Peyer's patch (tissue), 4 donors: Measurements from ENCODE around the gene LMX1B. TPM values are rescaled to one million over a fixed set of nuclear protein-coding genes. Genes with fewer than 3 reads are reported as not detected.

Experiments used
- DNase-seq, 3 donors: peaks; one replicate each; pipeline ENCODE4 v3.0.0-alpha.2; 2017 to 2019
- H3K27ac ChIP-seq, 4 donors: fragments of 200-600 bp; sonication (generic); one replicate each; pipeline ENCODE4 v1.5.1; 2016 to 2019
- H3K27me3 ChIP-seq, 2 donors: fragments of 200-600 bp; sonication (generic); one replicate each; pipeline ENCODE4 v1.5.1; 2019
- H3K36me3 ChIP-seq, 3 donors: fragments of 200-600 bp; sonication (generic); one replicate each; pipeline ENCODE4 v1.5.1; 2016 to 2019
- H3K4me1 ChIP-seq, 4 donors: fragments of 200-600 bp; sonication (generic); one replicate each; pipeline ENCODE4 v1.5.1; 2016 to 2019
- H3K4me3 ChIP-seq, 4 donors: fragments of 200-600 bp; sonication (generic); 1 replicate in 3 of 4; 2 replicates in 1 of 4; pipeline ENCODE4 v1.5.1; 2016 to 2019; ENCODE audit warnings: mild to moderate bottlenecking in 1 of 4
- H3K9me3 ChIP-seq, 4 donors: fragments of 200-600 bp; sonication (generic); one replicate each; pipeline ENCODE4 v1.5.1; 2016 to 2019; ENCODE audit warnings: mild to moderate bottlenecking in 1 of 4
- POLR2A ChIP-seq, 2 donors: fragments of 450-650 bp; IDR thresholded peaks; one replicate each; pipeline ENCODE4 v1.5.1; 2017; ENCODE audit warnings: antibody characterized with exemption in 2 of 2, mild to moderate bottlenecking in 2 of 2, moderate library complexity in 2 of 2
- total RNA-seq, 4 donors: library from RNA; depleted of rRNA; stranded (reverse); fragments of >200 nt; gene quantifications; one replicate each; pipeline ENCODE4 v1.1.0, GENCODE V29; 2016
- TF ChIP-seq, protein P1 (sequence below), 6 experiments: fragments of 450-650 bp in 4 of 6; fragments of 200-600 bp in 2 of 6; sonication (generic) in 1 of 6; IDR thresholded peaks; one replicate each; pipeline ENCODE4 v1.5.1; 2017 to 2019; ENCODE audit warnings: antibody characterized with exemption in 6 of 6, mild to moderate bottlenecking in 3 of 6, moderate library complexity in 1 of 6

Gene LMX1B
- total RNA-seq, 4 donors from 2014 or later = not detected

- H3K9me3 ChIP-seq = no peaks in the 10 kb centered on the region
- H3K4me1 ChIP-seq = peaks cover 3 to 34% (median 17%) of the 10 kb centered on the region in 4 donors
- no peak overlapping the region for H3K27ac ChIP-seq
- H3K36me3 ChIP-seq = no peaks in the 10 kb centered on the region
- peaks cover 0 to 33% of the 10 kb centered on the region in 2 donors for H3K27me3 ChIP-seq
- H3K4me3 ChIP-seq = no peak overlapping the region
- TF ChIP-seq, protein P1, sequence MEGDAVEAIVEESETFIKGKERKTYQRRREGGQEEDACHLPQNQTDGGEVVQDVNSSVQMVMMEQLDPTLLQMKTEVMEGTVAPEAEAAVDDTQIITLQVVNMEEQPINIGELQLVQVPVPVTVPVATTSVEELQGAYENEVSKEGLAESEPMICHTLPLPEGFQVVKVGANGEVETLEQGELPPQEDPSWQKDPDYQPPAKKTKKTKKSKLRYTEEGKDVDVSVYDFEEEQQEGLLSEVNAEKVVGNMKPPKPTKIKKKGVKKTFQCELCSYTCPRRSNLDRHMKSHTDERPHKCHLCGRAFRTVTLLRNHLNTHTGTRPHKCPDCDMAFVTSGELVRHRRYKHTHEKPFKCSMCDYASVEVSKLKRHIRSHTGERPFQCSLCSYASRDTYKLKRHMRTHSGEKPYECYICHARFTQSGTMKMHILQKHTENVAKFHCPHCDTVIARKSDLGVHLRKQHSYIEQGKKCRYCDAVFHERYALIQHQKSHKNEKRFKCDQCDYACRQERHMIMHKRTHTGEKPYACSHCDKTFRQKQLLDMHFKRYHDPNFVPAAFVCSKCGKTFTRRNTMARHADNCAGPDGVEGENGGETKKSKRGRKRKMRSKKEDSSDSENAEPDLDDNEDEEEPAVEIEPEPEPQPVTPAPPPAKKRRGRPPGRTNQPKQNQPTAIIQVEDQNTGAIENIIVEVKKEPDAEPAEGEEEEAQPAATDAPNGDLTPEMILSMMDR (IDR thresholded peaks at IDR 0.05) = no peak
- TF ChIP-seq POLR2A (IDR thresholded peaks at IDR 0.05) = no peak
- peak in 1 of 3 donors; percentile 44 for DNase-seq
These were observed 3.9 kb upstream of the LMX1B start for GRCh38 chr9:126609711-126610388.

- H3K4me1 ChIP-seq = peaks cover 3 to 42% (median 20%) of the 10 kb centered on the region in 4 donors
- H3K9me3 ChIP-seq = no peaks in the 10 kb centered on the region
- no peak overlapping the region for H3K27ac ChIP-seq
- H3K27me3 ChIP-seq = peaks cover 0 to 42% of the 10 kb centered on the region in 2 donors
- H3K4me3 ChIP-seq = no peak overlapping the region
- DNase-seq = no peak
- H3K36me3 ChIP-seq = no peaks in the 10 kb centered on the region
- TF ChIP-seq POLR2A (IDR thresholded peaks at IDR 0.05) = no peak
- TF ChIP-seq, protein P1 (IDR thresholded peaks at IDR 0.05) = no peak
These were observed 2.5 kb upstream of the LMX1B start for GRCh38 chr9:126611193-126611591.

- no peak for TF ChIP-seq POLR2A (IDR thresholded peaks at IDR 0.05)
- TF ChIP-seq, protein P1 (IDR thresholded peaks at IDR 0.05) = peak; percentile 34 to 78 (median 76)
- peaks cover 3 to 42% (median 20%) of the 10 kb centered on the region in 4 donors for H3K4me1 ChIP-seq
These were observed 2.0 kb upstream of the LMX1B start for GRCh38 chr9:126611592-126612325.

DNA sequence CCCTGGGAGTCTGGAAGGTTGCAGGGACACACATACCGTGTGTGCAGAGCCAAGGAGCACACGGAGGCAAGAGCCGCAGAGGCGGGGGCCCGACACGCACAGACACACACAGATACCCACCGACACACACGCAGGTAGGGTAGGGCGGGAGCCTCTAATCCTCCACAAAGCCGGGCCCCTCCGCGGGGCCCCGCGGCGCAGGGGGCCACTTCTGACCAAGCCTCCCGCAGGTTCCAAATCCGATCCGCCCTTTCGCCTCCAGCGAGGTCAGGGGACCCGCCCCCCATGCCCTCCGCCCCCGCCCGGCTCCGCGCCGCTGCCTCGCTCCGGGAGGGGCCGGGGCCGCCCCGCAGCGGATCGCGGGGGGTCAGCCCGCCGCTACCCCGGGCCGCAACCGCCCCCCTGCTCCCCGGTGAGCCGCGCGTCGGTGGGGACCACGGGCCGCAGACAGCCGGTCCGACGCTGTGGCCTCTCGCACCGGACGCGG is 1.4 kb upstream of the LMX1B start:
- Histone ChIP-seq H3K27me3 (peaks cover 0 to 50% of the 10 kb centered on the region in 2 donors), H3K4me1 (peaks cover 3 to 42% (median 20%) of the 10 kb centered on the region in 4 donors), H3K36me3 (no peaks in the 10 kb centered on the region), H3K27ac (no peak overlapping the region), H3K4me3 (peak overlapping the region in 3 of 4 donors; percentile 30 to 33 (median 32)), H3K9me3 (no peaks in the 10 kb centered on the region)
- DNase-seq = peak in 1 of 3 donors; percentile 40
- TF ChIP-seq, protein P1 (IDR thresholded peaks at IDR 0.05) = no peak
- TF ChIP-seq POLR2A (IDR thresholded peaks at IDR 0.05) = no peak

More at GRCh38 chr9:126611592-126612325, 2.0 kb upstream of the LMX1B start:
- Histone ChIP-seq H3K9me3 (no peaks in the 10 kb centered on the region), H3K27me3 (peaks cover 0 to 45% of the 10 kb centered on the region in 2 donors), H3K4me3 (peak overlapping the region in 3 of 4 donors; percentile 13 to 32 (median 30)), H3K27ac (no peak overlapping the region), H3K36me3 (no peaks in the 10 kb centered on the region)
- peak; percentile 56 to 82 (median 82) for DNase-seq

GRCh38 chr9:126612813-126613641 is 701 bp upstream of the LMX1B start:
- Histone ChIP-seq H3K4me1 (peaks cover 3 to 43% (median 20%) of the 10 kb centered on the region in 4 donors), H3K4me3 (peak overlapping the region in 3 of 4 donors; percentile 30 to 33 (median 32)), H3K9me3 (no peaks in the 10 kb centered on the region), H3K27ac (no peak overlapping the region), H3K36me3 (no peaks in the 10 kb centered on the region), H3K27me3 (peaks cover 0 to 56% of the 10 kb centered on the region in 2 donors)
- TF ChIP-seq, protein P1 (IDR thresholded peaks at IDR 0.05) = no peak
- no peak for TF ChIP-seq POLR2A (IDR thresholded peaks at IDR 0.05)
- DNase-seq = peak in 1 of 3 donors; percentile 46
